Activated CD8-positive, alpha-beta memory T cell treated with anti-CD3 and anti-CD28 coated beads for 4 hours (primary cell): Measurements from ENCODE around the gene NDRG3.

Experiments used
- DNase-seq, 2 donors: peaks; one replicate each; pipeline ENCODE4 v3.0.0-alpha.2; 2020; ENCODE audit warnings: low read depth in 2 of 2

NDRG3 gene

DNA sequence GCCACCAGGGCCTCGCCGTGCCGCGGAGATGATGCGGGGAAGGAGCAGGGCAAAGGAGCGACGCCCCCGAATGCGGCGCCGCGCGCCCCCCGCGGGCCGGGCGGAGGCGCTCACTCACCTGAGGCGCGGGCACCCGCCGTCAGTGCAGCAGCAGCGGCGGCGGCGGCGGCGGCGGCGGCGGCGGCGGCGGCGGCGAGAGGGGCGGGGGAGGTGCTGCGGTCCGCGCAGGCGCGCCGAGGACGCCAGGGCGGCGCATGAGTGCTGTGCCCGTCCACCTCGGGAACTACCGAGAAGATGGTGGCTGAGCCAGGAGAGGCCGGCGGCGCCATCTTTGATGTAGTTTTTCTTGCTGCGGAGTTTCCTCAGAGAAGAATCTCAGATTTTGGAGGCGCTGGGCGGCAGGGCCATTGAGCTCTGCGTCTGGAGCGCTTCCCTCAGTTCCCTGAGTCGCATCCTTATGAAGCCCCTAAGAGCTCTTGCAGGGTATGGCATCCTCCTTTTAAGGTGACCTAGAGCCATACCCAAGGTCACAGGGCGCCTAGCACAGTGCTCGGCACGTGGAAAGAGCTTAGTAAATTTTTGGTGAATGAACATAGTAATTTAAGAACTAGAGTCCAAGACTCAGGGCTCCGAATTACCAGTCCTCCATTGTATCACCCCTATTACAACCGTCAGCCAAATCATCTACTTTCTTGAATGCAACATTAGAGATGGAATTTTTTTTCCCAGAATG lies at the start of gene NDRG3:
NDRG3 (minus strand) TSS at position 164 of the 733 bp plus-strand sequence. CDS start 24,355 bp downstream, outside the sequence.
- peak; percentile 82 to 87 for DNase-seq

DNA sequence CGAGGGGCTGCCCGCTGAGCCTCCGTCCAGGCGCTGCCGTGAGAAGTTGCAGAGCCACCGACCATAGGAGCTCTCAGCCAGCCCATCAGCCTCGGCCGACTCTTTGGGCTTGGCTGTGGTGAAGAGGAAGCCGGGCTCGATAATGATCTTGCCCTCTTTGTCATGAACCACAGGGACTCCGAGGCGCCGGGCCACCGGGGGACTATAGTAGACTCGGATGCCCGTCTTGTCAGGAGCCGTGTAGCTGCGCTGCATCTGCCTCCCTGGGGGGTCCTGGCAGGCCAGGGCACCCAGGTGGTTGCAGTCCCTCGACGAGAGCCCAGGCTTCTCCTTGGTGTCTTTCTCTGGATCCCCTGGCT lies 48.2 kb upstream of the NDRG3 start:
- DNase-seq = no peak

DNA sequence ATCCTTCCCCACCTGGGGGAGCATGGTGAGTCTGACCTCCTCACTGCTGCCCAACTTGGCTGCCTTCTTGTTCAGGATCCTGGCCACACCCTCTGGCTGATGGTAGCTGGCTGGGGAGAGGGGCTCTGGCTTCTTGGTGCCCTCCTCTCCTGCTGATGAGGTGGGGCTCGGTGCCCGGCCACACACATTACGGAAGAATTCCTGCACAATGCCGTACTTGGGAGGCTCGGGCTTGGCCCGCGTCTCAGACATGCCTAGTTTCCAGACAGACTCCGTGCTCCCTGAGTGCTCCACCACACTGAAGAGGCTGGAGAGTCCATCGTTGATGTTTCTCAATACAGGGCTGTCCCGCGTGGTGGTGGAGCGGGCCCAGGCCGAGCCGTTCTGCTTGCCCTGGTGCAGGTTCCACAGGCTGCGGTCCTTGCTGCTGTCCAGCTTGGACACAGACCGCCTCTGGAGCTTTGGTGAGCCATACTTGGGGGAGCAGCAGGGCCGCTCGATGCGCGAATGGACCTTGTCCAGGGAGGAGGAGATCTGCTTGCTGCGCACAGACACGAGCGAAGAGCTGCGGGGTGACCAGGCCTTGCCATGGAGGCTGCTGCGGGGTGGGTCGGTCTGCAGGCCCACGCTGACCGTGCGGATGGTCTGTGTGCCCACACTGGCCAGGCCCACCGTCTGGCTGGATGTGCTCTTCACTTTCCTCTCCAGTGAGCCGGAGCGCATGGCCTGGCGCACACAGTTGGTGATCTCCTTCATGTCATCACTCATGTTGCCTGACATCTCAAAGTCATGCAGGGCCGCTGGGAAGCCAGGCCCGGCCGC lies 47.6 kb upstream of the NDRG3 start:
- DNase-seq = no peak

DNA sequence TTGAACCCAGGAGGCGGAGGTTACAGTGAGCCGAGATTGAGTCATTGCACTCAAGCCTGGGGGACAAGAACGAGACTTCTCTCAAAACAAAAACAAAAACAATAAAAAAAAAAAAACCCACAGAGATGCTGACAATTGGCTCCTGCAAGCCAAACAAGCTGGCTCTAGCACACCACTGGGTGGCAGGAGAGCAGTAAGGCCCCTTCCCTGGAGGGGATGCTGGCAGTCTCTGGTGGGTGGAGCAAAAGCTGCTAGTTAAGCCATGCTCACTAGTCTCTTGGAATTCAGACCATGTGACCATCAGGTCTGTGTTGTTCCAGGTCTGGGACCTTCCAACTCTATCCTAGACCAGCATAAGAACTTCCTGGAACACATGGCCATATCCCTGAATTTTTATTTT lies 46.5 kb upstream of the NDRG3 start:
- no peak for DNase-seq

DNA sequence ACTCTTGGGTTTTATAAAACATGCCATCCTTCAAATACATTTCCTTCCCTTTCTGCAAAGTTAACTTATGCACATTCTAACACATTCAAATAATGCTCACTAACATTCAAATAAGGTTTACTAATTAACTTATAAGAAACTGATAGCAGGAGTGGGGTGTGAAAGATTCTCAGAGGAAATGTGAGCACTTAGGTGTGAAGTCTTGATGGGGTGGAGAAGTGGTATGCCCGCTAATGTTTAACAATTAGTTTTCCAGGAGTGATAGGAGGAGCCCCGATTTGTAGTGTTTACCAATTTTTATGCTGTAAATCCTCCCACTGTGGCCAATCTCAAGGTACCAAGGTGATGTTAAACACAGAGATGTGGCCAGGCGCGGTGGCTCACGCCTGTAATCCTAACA lies 46.0 kb upstream of the NDRG3 start:
- DNase-seq = no peak

DNA sequence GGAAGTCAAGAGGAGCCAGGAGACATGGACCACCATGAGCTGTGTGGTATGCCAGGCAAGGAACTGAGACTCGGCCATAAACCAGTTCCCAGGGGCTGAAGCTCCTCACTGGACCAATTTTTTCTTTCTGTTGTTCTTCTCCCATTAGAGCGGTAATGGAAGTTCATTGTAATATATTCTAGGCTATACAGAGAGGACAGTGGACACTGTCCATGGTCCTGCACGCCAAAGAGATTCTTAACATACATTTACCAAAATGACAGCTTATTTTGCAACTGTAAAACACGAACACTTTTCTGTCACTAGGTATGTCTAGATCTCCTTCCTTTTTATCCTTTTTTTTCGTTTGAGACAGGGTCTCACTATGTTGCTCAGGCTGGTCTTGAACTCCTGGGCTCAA lies 40.8 kb upstream of the NDRG3 start:
- no peak for DNase-seq

DNA sequence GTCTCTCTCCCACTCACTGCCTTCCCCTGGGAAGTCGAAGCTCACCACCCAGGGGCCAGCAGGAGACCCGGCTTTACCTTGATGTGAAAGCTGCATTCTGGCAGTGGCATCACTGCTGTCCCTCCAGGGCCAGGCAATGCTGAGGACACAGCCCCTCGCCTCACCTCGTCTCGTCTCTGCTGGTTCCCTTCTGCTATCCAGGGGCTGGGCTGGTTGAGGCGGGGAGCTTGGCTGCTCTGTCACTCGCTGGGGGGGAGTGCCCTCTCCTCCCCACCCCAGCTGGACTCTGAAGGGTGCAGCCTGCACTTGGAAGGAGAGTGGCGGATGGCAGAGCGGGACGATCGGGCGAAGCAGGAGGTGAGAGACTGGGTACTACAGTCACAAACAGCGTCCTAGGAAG lies 40.4 kb upstream of the NDRG3 start:
- DNase-seq = no peak

DNA sequence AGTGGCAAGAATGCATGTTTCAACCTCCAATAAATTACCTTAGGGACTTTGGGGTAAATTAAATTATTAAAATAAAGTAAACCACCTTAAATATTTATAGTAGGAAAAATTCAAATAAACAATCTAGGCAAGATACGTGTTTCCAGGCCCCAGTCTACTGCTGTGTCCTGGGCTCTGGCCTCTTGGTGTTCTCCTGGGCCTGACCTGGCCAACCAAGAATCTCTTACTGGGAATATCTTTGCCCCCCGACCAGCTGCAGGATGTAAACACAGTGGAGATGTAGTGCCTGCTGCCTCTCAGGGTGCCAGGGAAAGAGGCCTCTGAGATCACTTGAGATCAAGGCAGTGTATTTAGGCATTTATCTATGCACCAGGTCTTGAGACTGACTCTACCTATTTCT lies 39.4 kb upstream of the NDRG3 start:
- no peak for DNase-seq

DNA sequence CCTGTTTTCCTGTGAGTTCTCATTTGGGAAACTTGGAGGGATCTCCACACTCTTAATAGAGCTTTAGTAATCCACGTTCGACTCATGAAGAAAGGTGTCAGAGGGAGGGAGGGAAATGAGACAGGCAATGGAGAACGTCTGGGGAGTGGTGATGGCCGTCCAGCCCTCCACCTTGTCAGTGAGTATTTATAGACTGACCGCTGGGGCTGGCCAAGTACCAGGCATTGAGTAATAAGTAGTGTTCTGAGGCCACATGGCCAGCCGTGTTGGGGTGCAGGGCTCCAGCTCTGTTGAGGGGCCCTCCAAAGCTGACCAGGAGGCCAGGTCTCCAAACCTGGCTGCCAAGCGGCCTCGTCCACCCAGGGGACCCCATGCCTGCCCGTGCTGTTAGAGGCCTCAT lies 39.0 kb upstream of the NDRG3 start:
- DNase-seq = no peak

DNA sequence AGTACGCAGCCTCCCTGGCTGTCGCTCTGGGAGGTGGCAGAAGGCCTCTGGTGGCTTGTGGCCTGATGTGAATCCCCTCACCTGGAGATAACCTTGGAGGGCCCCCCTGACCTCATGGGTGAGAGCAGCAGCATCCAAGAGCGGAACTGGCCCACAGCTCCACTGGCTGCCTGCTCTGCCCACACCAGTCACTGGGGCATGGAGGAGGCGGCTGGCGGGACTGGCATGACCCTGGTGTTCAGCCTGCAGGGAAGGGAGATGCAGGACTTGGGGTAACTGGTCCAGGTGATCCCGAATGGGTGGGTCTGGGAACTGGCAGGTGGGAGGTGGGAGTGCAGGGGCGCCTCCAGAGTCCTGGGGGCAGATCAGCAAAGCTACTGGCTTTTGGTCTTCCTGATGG lies 38.2 kb upstream of the NDRG3 start:
- no peak for DNase-seq

DNA sequence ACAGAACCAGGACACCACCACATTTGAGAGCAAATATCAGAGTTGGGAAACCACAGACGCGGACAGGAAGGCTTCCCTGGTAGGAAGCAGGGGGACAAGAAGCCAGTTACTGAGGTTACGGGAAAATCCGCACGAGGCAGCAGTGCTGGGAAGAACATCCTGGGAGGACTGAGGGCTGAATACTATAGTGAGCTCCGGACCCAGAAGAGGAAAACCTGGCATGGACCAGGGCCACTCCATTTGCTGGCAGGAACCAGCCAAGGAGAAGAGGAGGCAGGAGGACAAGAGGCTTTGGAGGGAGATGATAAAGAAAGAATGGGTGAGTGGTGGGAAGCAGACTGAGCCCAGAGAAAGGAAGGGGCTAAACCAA lies 33.8 kb upstream of the NDRG3 start:
- no peak for DNase-seq

DNA sequence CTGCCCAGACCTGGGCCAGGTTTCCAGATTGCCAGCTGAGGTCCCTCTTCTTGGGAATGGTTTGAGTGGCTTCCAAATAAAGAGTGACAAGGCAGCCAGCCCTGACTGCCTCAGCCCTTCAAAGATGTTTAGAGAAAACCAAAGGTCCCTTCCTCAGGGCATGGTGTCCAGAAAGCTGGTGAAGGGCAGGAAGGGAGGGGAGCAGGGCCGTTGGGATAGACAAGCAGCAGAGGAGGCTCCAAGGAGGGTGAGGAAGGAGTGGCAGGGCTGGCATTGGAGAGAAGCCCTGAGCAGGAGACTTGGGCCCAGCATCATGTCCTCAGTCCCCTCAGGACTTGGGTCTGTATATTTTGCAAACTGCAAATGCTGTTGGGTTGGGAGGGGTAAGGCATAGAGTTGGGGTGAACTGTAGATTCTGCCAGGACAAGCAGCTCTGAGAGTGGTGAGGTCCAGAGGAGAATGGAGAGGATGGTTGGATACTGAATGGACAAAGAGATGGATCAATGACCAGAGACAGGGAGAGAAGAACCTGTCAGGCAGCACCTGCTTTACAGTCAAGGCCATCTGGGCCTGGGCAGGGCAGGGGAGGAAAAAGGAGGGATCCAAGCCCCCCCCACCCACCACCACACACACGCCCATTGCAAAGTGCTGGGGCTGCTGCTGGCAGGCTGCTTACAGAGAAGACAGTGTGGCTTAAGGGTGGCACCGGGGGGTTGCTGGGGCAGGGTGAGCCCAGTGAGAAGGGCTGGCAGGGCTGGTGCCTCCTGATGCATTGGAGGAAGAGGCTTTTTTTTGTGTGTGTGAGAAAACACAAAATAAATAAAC lies 33.2 kb upstream of the NDRG3 start:
- no peak for DNase-seq

DNA sequence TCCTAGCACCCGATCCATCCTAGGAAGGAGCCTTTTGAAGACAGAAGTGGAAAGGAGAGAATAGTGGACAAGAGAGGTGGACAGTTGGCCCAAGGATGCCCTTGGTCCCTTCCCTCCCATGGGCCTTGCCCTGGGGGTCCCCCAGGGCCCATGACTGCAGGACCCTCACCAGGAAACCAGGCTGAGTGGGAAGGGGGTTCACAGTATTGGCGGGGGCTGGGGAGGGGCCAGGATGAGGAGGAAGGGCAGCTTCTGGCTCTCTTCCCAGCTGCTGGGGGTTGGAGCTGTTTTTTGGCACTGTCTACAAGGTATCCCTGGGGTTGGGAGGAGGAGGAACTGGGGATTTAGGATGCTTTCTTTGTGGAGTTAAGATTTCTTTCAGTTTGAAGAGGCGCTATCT lies 31.7 kb upstream of the NDRG3 start:
- DNase-seq = no peak

DNA sequence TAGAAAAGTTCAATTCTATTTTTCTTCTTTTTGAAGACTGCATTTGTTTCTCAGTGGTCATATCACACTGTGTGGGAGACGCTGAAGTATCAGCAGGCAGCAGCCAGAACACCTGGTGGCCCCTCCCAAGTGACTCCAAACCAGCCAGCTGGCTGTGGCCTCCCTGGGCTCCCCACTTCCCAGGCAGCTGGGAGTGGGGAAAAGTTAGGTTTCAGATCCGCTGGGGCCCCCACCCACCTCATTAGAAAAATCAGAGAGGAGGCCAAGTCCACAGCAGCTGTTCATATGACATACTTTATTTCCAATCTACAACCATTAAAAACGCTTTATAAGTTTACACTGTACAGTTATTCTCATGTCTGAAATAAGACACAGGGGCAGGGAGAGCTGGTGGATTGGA lies 31.3 kb upstream of the NDRG3 start:
- DNase-seq = no peak

DNA sequence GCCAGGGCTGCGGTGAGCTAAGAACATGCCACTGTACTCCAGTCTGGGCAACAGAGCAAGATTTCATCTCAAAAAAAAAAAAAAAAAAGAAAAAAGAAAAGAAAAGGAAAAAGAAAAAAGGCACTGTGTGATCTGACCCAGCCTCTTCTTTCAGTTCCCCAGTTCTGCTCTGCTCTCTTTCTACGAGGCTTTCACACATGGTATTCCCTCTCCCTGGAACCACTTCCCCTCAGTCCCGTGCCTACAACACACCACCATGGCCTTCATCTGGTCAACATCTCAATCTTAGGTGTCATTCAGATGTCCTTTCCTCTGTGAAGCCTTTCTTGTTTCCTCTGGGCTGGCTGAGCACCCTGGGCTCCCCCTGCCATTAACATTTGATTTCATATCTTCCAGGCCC lies 29.9 kb upstream of the NDRG3 start:
- DNase-seq = no peak

DNA sequence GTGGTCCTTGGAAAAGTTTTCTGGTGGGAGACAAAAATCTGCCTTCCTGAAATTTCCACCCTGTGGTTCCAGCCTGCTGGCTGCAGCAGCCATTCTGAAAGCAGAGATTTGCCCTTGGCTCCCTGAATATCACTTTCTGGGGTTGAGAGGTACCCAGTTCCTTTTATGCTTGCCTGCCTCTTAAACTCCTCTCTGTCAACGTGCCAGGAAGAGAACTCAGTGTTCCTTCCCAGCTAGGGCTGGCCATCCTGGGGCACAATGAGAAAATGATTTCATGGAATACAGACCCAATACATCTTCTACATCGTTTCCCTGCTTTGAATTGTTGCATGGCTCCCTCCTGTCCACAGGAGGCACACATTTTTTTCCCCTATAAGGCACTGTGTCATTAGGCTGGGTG lies 29.3 kb upstream of the NDRG3 start:
- DNase-seq = no peak

DNA sequence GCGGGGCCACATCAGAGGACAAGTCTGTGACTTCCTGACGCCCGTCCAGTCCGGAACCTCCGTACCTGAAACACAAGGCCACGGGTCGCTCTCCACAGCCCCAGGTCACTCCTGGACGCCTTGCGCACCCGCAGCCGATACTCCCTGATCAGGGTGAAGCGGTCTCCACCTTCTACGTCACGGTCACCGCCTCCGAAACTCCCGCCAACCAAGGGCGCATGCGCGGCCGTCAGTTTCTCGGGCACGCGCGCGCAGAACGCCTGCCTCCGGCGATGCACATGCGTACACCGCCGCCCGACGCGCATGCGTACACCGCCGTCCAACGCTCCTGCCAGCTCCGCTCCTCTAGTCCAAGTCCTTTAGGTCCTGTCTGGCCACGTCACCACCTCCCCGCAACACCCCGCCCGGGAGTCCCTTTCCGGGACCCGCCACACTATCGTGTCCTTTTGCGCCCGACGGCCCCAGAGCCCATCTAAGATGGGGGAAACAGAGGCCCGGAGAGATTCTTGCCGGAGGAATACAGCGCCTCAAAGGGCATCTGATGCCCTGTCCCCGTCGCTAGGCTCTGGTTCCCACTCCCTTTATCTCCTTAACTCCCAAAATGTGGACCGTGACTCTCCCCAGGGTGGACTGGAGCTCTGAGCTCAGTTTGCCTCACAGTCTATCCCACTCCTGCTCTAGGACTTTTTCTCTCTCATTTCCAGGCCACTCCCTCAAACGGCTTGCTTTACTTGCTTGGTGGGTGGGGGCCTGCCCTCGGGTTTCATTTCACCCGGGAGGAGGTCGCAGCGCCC lies 27.9 kb upstream of the NDRG3 start, which contains the start of gene DSN1:
DSN1 (minus strand) TSS at position 167 of the 794 bp plus-strand sequence. CDS start 2,305 bp downstream, outside the sequence.
- peak; percentile 94 to 97 for DNase-seq

DNA sequence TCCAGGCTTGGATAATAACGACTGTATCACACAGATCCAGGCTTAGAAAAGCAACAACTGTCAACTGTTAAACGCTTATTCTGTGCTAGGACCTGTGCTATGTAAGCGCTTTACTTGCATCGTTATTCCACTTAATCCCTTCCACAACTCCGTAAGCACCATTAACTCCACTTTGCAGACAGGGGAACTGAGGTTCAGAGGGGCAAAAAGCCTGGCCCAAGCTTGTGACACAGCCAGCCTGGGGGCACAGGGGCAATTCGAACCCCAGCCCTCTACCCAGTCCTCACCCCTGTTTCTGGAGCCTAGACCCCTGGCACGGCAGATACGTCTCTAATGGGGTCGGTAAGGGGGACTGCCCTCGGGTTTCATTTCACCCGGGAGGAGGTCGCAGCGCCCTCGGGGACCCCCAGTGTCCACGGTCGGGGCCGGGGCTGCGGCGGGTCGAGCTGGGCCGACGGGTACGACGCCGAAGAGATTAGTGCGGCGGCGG lies 27.3 kb upstream of the NDRG3 start:
- no peak for DNase-seq

DNA sequence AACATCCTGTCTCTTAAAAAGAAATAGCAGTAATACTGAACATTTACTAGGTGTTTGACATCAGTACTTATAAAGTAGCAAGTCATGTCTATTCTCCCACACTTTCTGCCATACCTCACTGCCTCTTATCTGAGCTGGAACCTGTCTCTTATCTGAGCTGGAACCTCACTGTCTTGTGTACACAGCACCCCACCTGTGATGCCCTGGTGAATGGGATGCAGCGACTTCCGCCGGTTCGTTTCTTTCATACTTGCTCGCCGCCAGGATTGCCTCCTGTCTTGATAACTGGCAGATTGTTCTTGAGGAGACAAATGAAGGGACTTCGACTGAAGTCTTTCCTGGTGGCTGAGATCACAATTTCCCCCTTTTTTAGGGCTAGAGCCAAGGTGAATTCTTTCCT lies 24.8 kb upstream of the NDRG3 start:
- no peak for DNase-seq

DNA sequence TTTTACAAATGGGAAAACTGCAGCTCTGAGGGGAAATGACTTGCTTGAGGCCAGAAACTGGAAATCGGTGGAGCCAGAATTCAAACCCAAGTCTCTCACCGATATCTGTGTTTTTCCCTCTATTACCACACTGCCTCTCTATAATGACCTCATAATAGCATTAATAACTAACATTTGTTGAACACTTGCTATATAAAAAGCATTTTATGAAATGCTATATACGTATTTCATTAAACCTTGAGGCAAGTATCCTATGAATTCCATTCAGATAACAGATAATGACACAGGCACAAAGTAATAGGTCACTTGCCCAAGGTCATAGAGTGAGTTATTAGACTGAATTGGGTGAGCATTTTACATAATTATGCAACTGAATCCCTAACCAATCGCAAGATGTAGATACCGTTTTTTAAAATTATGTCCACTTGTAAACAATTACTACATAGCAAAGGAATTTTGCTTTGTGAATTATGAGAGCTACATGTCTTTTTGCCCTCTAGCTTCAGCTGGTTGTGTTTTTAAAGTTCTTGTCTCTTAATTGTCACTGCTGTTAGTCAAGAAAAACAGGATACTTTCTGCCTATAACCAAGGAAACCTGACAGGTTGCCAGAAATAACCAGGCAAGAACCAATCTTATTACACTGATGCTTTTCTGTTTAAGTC lies 23.0 kb upstream of the NDRG3 start:
- DNase-seq = no peak

DNA sequence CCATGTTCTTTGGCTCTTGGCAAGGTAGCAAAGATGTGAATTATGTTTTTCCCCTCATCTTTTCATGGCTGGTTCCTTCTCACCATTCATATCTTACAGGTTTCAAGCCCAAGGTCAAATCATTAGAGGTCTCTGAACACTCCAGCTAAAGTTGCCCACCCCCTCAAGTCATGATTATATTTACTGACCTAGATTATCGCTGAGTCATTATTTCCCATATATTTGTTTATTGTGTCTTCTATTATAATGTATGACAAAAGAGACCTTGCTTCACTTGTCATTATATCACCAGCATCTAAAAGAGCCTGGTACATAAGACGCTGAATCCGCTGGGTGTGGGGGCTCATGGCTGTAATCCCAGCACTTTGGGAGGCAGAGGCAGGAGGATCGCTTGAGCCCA lies 15.2 kb upstream of the NDRG3 start:
- no peak for DNase-seq
